HG02970 (cell line): ENCODE results near the gene RPS6KA2.

Source experiments
- ATAC-seq: cut with Tn5 transposase; IDR thresholded peaks from one replicate; pipeline ENCODE4 v1.9.1; 2021; ENCODE audit warnings: mild to moderate bottlenecking, moderate library complexity, moderate number of reproducible peaks; ENCODE audit not compliant: unreplicated experiment, low FRiP score

RPS6KA2 gene

GRCh38 chr6:166560222-166560621 is 66.8 kb downstream of the RPS6KA2 start:
- no peak for ATAC-seq

GRCh38 chr6:166559662-166560061 is 67.4 kb downstream of the RPS6KA2 start:
- ATAC-seq = no peak

- no peak for ATAC-seq
Measured at GRCh38 chr6:166559211-166559610, 67.8 kb downstream of the RPS6KA2 start.

GRCh38 chr6:166558156-166559005 is 68.7 kb downstream of the RPS6KA2 start:
- ATAC-seq = no peak

- ATAC-seq = no peak
Measured at GRCh38 chr6:166556863-166557322, 70.2 kb downstream of the RPS6KA2 start.

GRCh38 chr6:166556336-166556735 is 70.7 kb downstream of the RPS6KA2 start:
- ATAC-seq = no peak

- no peak for ATAC-seq
Measured at GRCh38 chr6:166555086-166555485, 72.0 kb downstream of the RPS6KA2 start.

GRCh38 chr6:166554316-166554715 is 72.7 kb downstream of the RPS6KA2 start:
- ATAC-seq = no peak

- ATAC-seq = no peak
Measured at GRCh38 chr6:166553563-166554271, 73.3 kb downstream of the RPS6KA2 start.

GRCh38 chr6:166552600-166552999 is 74.5 kb downstream of the RPS6KA2 start:
- no peak for ATAC-seq

- no peak for ATAC-seq
Measured at GRCh38 chr6:166551754-166552495, 75.1 kb downstream of the RPS6KA2 start.

- ATAC-seq = no peak
Measured at GRCh38 chr6:166546653-166547052, 80.4 kb downstream of the RPS6KA2 start.

GRCh38 chr6:166545156-166546034 is 81.7 kb downstream of the RPS6KA2 start:
- no peak for ATAC-seq

GRCh38 chr6:166544296-166544605 is 82.8 kb downstream of the RPS6KA2 start:
- no peak for ATAC-seq

- ATAC-seq = no peak
Measured at GRCh38 chr6:166543603-166544295, 83.3 kb downstream of the RPS6KA2 start.

GRCh38 chr6:166542580-166542912 is 84.5 kb downstream of the RPS6KA2 start:
- no peak for ATAC-seq

GRCh38 chr6:166541876-166542579 is 85.0 kb downstream of the RPS6KA2 start:
- no peak for ATAC-seq

GRCh38 chr6:166541366-166541765 is 85.7 kb downstream of the RPS6KA2 start:
- peak; percentile 36 for ATAC-seq
